Breast epithelium (tissue), 3 donors: ENCODE measurements around the gene ZACN.

ENCODE experiments used
- POLR2A ChIP-seq: fragments of 450-650 bp; IDR thresholded peaks from one replicate; pipeline ENCODE4 v1.6.1; 2016; ENCODE audit warnings: antibody characterized with exemption, mild to moderate bottlenecking, moderate library complexity
- TF ChIP-seq, protein P1 (sequence below), 3 donors: fragments of 450-650 bp; IDR thresholded peaks; one replicate each; pipeline ENCODE4 v1.5.1; 2016 to 2017; ENCODE audit warnings: antibody characterized with exemption in 3 of 3, mild to moderate bottlenecking in 3 of 3, moderate library complexity in 3 of 3

DNA sequence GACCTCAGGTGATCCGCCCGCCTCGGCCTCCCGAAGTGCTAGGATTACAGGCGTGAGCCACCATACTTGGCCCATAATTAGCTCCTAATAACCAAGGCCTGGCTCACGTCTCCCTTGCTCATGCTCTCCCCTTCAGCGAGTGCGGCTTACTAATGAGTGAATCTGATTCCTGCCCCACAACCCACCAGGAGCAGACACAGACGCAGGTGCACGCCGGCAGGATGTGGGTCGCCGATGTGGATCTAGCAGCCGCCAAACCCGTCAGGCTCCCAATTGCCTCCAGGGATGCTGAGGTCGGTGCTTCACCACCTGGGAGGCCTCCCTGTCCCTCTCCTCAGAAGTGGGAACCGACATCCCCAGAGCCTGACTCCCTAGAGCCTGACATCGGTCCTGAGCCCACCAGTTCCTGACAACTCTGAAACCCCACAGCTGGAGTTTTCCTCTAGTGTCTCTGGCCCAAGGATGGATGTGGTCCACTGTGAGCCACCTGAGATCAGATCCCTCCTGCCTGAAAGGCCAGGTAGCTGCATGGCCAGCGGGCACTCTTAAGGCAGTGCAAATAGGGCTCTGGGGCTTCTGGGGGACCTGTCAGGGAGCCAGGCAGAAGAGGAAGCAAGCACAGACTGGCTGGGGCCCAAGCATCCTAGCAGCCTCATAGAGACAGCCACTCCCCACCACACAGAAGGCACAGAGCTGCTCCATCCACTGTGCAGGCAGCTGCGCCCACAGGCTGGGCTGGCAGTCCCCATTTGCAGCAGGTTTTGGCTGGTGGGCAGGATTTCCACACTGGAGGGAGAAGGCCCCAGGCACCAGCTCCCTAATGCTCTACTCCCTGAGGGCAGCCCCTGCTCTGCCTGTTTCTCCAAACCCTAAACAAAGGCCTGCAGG, 13.8 kb downstream of the ZACN start:
- TF ChIP-seq, protein P1, sequence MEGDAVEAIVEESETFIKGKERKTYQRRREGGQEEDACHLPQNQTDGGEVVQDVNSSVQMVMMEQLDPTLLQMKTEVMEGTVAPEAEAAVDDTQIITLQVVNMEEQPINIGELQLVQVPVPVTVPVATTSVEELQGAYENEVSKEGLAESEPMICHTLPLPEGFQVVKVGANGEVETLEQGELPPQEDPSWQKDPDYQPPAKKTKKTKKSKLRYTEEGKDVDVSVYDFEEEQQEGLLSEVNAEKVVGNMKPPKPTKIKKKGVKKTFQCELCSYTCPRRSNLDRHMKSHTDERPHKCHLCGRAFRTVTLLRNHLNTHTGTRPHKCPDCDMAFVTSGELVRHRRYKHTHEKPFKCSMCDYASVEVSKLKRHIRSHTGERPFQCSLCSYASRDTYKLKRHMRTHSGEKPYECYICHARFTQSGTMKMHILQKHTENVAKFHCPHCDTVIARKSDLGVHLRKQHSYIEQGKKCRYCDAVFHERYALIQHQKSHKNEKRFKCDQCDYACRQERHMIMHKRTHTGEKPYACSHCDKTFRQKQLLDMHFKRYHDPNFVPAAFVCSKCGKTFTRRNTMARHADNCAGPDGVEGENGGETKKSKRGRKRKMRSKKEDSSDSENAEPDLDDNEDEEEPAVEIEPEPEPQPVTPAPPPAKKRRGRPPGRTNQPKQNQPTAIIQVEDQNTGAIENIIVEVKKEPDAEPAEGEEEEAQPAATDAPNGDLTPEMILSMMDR (IDR thresholded peaks at IDR 0.05), result no peak
- TF ChIP-seq POLR2A, result no peak
